Sigmoid colon (tissue), 4 donors: Measurements from ENCODE around the gene ASAP2.

Experiments
- CTCF ChIP-seq, 4 experiments: fragments of 450-650 bp in 3 of 4; fragments of 200-600 bp in 1 of 4; IDR thresholded peaks; one replicate each; pipeline ENCODE4 v1.5.1; 2016 to 2019; ENCODE audit warnings: antibody characterized with exemption in 4 of 4, mild to moderate bottlenecking in 3 of 4, moderate library complexity in 2 of 4
- EP300 ChIP-seq, 4 donors: sonication (generic); formaldehyde crosslinking; IDR thresholded peaks; one replicate each; pipeline ENCODE4 v1.6.1; 2017; ENCODE audit warnings: antibody characterized with exemption in 4 of 4
- POLR2A ChIP-seq, 2 donors: fragments of 450-650 bp; IDR thresholded peaks; one replicate each; pipeline ENCODE4 v1.6.1; 2016; ENCODE audit warnings: antibody characterized with exemption in 2 of 2, mild to moderate bottlenecking in 2 of 2, moderate library complexity in 2 of 2
- POLR2AphosphoS5 ChIP-seq, 4 donors: sonication (generic); formaldehyde crosslinking; IDR thresholded peaks; one replicate each; pipeline ENCODE4 v1.6.1; 2017; ENCODE audit warnings: antibody characterized with exemption in 4 of 4

- TF ChIP-seq EP300 (IDR thresholded peaks at IDR 0.05) (no peak), POLR2A (IDR thresholded peaks at IDR 0.05) (no peak), CTCF (IDR thresholded peaks at IDR 0.05) (peak; percentile 52 to 85 (median 67)), POLR2AphosphoS5 (IDR thresholded peaks at IDR 0.05) (peak in 2 of 4 donors; percentile 8 to 19)
Observed at GRCh38 chr2:9333591-9334171, 127.1 kb downstream of the ASAP2 start.
